COR-L47 (cell line): ENCODE data around the gene PJA2.

Source experiments
- DNase-seq: peaks from one replicate; lab custom pipeline; 2025; lab: John Stamatoyannopoulos, UW

Gene PJA2

DNA sequence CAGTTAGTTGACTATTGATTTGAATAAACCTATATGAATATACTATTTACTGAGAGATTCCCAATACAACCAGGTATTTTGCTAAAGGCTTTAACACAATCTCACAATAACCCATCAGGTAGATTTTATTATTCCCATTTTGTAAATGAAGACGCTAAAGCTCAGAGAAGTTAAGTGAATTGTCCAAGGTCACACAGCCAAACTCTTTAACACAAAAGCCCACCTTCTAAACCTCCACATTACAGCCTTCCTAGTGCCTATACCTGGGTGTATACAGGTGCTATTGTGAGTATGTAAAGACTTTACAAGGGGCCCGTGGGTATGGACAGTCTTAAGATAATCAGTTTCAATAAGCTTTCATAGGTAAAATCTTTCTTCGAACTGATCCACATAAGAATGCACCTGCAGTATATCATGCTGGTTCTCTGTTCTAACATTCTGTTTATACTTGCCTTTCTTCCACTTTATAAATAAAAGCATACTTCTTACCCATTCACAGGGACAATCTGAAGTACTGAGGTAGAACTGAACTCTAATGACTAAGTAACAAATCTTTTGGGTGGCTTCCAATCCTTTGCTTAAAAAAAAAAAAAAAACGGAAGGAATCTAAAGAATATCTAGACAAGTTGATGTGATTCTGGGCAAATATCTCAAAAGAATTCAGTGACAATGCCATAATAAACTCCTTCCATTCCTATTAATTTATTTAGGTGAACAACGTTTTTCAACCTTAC is 59.1 kb downstream of the PJA2 start:
- no peak for DNase-seq

DNA sequence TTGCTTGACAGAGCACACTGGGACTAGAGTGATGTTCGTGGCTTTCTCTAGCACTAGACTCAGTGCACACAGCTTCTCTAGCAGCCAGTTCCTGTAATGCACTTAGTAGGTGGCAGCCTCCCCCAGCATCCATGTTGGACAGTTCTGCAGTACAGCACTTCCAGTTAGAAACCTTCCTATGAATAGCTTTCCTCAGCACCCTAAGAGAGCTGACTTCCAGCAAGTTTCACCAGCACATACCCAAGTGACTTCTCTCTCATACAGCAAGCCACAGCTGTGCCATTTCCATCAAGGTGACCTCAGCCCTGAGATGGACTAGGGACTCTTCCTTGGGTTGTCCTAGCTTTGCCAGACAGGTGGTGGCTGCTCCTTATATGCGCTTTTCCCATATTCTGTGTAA is 60.4 kb downstream of the PJA2 start:
- DNase-seq, result no peak

DNA sequence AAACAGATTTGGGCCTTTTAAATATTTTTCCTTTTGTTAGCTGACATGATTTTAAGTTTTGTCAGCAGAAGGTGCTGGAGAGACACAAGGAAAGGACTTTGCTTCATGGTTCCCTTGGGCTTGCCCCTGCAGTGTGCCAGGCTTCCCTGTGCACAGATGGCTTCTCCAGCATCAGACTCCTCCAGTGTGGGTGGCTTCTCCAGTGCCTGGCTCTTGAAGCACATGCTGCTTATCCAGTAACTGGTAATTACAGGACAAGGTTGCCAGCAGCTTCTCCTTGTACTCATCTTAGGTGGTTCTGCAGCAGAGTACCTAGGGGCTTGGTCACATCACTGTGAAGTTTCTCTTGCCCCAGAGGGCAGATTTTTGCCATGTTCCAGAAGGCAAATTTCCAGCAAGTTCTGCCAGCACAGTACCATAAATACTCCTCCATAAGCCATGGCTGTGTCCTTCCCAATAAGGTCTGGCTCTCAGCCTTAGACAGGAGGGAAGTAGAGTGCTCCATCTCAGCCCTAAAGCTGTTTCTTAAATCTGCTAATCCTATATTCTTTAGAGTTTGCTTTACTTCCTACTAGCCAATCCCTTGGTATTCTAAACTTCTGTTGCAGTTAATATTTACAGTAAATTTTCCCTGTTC is 62.4 kb downstream of the PJA2 start:
- no peak for DNase-seq

DNA sequence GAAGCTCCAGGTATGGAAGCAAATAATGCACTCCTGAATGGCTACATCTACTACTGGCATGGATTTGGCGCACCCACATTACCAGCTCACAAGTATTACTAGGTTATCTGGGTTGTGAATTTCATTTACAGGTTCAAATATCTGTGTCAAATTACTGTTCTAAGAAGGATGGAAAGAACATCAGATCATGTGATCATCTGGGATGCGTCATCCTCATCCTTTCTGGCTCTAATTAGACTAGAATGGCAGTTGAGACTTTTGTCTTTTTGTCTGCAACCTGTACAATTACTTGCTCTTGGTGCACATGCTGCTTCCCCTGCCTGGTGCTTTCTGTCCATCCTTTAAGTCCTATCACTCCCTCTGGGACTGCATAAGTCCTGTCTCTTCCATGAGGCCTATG is 64.1 kb downstream of the PJA2 start:
- no peak for DNase-seq

DNA sequence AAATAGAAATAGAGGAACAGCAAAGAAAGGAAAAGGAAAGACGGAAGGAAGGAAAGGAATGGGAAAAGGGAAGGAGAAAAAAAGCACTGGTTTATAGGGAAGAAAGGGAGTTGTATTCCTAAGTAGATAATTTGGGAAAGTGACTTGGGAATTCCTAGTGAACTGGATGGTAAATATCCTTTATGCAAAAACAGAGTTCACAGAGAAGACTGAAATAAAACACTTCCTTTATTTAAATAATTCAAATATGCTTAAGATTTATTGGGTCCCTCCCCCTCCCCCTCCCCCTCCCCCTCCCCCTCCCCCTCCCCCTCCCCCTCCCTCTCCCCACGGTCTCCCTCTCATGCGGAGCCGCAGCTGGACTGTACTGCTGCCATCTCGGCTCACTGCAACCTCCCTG is 69.4 kb downstream of the PJA2 start:
- DNase-seq, result no peak

DNA sequence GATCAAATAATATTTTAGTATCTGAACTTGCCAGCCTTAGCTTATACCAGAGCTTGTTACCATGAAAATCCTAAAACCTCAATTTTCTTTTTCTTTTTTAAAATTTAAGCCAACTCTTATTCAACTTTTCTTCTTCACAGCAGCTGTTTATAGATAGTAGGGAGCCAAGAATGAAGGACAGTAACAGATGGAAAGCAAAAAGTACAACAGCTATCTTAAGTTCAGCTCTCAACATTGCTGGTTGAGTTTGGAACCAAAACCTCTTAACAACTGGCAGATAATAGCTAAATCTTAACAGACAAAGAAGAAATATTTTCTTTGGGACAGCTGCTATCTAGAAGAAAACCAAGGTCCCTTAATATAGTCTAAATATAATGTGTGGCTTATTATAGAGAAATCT is 74.7 kb downstream of the PJA2 start:
- no peak for DNase-seq

DNA sequence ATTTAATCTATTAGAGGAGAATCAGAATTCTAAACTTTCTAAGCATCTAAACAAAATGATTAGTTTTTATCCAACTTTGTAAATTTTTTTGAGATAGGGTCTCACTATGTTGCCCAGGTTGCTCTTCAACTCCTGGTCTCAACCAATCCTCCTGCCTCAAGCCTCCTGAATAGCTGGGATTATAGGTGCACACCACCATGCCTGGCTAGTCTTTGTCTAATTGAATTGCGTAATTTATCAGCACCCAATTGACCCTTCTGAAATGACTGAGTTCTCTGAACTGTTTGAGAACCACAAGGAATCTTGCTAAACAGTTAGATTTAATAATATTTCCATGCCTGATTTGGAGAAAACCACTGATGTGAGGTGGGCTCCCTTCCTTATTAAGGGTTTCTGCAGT is 75.7 kb downstream of the PJA2 start:
- no peak for DNase-seq

DNA sequence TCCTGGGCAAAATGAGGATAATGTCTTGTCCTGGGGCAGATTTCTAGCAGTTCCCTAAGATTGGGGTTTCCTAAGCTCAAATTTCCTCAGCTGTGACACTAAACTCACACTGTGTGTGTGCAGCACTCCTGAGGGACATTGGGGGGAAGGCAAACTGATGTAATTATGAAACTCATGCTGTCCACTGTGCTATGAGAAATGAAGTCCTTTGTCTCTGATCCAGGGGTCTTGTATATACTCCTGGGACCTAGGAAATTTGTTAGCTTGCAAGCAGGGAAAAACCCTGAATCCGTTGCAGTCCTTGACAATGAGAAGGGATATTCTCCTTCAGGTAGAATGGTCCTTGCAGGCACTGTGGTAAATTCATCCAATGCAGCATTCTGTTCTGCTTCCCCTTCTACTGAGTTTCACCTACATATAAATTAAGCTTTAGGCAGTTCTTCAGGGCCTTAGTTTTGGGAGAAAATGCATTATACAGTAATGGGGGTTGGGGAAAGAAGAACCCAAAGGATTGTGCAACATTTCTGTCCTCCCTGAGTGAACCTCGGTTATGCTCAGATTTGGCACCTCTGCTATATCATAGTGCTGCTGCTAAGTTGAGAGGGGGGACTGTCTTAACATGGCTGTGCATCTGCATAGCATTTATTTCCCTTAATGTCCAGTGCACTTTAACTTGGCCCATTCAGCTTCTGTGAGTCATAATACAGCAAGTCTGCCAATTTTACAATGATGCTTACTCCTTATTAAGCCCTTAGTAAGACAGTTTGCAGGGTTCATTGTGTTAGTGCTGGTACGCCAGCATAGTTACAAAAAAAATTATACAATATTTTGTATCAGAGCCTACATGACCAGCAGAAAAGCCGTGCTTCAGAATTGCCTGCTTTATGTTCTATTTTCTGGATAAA is 80.2 kb downstream of the PJA2 start:
- DNase-seq, result no peak

DNA sequence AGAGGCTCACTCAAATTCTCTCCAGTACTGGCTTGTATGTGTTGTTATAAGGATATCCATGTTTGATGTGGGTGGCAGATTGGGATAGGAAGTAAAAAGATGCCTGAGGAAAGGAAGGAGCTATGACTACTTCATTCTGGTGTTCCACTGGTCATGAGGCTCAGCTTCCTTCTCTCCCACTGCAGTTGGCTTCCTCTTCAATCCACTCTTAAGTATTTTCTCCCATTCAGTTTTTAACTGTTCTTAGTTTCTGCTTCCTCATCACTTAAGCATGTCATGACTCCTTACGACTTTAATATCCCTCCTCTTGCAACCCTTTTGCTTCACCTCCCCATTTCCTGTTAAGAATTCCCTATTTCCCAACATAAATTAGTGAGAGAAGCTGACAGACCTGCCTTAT is 81.1 kb downstream of the PJA2 start:
- DNase-seq, result no peak

DNA sequence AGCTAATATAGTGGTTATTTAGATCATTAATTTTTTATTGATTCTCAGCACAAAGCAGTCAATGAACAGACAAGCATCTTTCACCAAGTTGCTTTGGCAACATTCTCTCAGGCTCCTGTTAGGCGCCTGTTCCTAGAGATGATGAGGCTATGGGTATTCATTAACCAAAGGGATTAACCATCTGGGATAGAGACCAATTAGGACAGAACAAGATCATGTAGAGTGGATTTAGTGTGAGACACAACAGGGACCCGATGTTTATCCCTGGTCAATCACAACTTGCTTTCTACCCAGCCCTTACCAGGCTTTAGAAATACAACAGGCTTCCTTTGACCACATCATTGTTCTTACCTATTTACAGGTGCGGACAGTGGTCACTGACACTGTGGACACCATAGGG is 82.2 kb downstream of the PJA2 start:
- DNase-seq, result no peak

DNA sequence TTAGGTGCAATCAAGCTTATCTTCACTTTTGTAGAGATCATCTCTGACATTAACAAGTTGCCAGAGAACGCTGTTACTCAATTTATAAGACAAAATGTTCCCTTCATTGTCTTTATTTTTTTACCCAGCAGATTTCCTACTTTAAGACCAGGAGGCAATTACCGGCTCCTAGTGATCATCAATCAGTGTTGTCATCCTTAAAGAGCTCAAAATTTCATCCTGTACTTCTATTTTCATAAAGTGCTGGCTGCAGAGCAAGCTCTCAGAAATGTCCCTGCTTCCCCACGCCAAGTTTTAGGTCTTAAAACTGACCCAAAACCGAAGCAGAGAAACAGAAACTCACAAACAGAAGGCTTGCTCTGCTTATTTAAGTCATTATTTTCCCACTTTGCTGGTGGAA is 82.9 kb downstream of the PJA2 start:
- DNase-seq, result no peak

DNA sequence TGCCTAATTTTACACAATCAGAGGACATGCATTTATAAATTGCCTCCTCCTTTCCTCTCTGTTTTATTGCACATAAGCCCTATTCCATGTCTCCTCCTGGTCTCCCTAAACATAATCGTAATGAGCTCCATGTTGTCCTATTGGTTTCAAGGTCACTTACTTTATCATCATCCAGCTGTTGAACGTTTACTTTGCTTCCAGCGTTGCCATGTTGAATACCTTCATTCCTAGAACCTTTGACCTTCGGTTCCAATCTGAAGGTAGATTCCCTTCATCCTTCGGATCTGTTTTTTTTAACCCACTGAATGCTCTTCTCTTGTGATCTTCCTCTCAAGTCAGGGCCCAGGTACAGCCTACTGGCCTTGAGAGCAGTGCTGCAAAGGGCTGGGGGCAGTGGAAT is 84.3 kb downstream of the PJA2 start:
- no peak for DNase-seq

DNA sequence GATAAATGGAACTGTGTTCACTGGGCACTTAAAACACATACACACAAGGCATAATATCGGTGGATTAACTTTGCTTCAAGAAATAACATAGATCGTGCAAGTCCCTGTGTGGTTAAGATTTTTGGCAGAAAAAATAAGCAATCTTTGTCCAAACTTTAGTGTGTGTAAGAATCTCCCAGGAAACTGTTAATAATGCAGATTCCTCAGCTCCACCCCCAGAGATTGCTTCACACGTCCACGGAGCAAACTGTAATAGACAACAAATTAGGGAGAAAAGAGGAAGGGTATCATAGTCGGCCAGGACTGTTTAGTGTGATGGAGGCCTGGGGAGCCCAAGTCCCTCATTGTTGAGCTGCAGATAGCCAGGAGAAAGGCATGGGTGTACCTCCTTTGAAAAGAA is 84.8 kb downstream of the PJA2 start:
- no peak for DNase-seq

DNA sequence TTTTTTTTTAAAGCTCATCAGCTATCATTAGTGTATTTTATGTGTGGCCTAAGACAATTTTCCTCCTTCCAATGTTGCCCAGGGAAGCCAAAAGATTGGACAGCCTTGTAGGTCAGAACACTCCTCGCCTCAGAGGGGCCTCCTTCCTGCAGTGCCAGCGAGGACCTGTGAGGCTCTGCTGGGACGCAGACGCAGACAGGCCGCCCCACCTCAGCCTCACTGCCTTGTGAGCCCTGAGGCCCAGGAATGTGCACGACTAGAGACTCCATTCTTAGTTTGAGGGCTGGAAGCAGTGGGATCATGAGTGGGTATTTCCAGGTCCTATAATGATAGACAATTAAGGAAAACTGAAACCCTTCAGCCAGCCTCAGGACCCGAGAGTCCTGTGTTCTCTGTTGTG is 85.4 kb downstream of the PJA2 start:
- DNase-seq, result no peak

DNA sequence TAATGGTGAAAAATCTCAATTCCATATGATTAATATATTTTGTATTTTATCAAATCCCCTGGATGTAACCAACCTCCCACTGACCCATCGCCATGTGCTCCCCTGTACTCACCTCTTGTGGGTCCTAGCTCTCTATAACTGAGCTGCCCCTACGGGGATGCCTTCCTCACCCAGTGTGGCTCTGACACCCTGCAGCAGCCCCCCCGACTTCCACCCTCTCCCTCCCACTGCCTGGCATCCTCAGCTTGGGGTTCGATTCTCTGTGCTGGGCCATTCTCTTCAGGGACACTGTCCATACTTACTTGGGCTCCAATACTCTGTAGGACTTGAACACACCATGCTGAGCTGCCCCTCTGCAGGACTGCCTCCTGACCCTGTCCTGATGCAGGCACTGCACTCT is 87.1 kb downstream of the PJA2 start:
- DNase-seq, result no peak

DNA sequence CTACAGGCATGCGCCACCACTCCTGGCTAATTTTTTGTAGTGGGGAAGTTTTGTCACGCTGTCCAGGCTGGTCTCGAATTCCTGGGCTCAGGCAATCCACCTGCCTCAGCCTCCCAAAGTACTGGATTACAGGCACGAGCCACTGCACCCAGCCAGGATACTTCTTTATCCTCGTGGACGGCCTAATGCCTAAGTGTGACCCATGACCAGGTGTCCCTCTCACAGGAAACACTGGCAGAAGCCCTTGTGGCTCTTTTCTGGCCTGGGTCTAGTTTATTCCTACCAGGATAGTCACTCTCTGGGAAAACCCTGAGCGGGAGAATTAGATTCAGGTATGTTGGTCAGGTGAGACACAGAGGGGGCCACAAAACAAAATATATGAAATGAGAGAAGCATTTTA is 90.4 kb downstream of the PJA2 start:
- DNase-seq, result no peak

DNA sequence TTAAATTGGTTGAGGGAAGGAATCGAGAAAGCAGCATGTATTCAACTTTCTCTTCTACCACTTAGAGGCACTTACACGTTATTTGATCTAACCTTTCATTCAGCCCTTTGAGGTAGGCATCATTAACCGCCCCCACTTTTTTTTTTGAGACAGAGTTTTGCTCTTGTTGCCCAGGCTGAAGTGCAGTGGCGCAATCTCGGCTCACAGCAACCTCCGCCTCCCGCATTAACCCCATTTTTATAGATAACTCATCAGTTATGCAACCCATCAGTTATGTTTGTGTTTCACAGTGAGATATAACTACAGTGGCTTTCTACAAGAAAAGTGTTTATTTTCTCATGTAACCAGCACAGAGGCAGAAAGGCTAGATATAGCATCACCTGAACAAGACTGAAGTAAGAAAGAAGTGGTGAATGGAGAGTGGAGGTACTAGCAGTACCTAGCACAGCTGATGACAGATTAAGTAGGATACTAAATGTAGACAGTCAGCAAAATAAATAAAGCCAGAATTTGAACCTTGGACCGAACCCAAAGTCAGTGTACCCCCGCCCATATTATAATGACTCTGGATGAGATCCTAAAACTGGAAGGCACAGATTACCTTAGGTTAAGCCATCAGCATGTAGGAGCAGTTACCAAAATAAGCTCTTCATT is 91.2 kb downstream of the PJA2 start:
- no peak for DNase-seq

DNA sequence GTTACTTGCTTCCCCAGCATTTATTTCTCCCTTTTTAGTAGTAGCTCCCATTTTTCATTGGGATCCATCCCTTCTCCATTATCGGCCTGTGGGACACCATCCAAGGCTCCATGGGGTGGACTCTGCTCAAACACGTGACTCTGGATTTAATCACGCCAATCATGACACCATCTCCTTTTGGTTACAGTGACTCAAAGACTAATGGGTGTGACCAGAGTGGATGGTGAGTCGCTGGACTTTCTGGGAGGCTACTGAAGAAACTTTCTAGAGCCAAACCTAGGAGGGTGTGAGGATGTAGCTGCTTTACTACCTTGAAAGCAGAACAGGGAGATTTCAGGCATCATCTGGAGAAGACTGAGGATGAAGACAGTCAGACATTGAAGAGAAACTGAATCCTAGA is 93.1 kb downstream of the PJA2 start:
- no peak for DNase-seq

DNA sequence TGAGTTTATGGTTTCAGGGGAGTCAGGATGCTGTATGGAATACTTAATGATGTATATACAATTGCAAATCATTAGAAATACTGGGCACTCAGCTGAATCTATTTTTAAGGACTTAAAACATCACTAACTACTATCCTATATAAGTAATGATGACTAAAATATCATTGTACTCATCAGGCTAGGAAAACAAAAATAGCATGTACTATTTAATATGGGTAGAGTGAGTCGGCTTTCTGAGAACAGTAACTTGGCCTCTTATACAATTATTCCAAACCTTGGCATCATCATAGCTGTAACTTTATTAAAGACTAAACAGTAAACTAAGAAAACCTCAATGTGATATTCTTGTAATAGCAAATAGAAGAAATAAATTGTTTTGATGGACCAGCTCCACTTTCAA is 94.5 kb downstream of the PJA2 start:
- no peak for DNase-seq

DNA sequence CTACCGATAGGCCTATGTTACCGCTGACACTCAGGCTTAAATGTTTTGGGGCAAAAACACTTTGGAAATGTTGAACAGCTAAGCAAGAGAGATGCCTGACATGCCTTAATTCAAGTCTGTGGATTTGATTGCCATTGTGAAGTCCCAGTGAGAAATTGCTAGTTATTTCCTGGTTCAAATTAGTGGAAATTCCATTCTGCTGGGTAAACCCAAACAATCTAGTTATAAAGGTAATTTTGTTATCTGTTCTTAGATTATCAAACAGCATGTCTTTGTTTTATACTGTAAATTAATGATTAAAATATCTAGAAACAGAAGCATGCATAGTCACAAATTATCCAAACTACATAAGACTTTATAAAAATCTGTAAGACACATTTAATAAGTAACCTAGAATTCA is 96.6 kb downstream of the PJA2 start:
- no peak for DNase-seq

DNA sequence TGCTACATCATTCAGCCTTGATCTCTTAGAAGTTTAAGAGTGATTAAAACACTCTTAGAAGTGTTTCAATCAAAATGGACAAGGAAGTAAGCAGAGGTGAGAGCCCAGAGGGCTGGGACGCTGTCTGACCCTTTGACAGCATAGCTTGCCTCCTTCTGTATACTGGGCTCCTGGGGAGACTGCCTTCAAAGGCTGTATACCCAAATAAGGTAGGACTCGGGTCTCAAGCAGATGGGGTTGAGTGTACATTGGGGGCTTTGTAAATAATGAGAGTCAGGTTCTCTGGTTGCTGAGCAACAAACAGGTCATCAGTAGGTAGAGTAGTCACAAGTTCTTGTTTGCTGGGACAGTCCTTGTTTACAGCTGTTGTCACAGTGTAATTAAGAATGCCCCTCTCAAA is 97.1 kb downstream of the PJA2 start:
- no peak for DNase-seq

DNA sequence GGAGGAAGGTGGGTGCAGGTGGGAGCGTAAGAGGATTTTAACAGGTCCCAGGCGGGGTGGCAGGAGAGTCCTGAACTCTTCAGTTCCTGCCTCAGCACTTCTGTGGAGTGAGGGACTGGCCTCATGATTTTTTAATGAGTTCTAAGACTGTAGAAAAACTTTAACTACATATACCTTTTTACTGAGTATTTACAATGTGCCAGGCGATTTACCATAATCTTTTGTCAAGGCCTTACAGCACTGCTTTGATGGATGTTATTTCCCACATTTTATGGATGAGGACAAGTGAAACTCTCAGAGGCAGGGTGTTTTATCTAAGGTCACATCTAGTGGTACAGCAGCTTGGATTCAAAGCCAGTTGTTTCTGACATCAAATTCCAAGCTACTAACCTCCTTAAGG is 99.5 kb downstream of the PJA2 start:
- no peak for DNase-seq
